Stomach (tissue), 4 donors: Measurements from ENCODE around the gene TMX3.

Experiments used
- POLR2AphosphoS5 ChIP-seq, 3 donors: sonication (generic); formaldehyde crosslinking; IDR thresholded peaks; one replicate each; pipeline ENCODE4 v1.6.1; 2016; ENCODE audit warnings: antibody characterized with exemption in 3 of 3
- TF ChIP-seq, protein P1 (sequence below), 7 experiments: fragments of 450-650 bp in 4 of 7; fragments of 200-600 bp in 3 of 7; sonication (generic) in 3 of 7; IDR thresholded peaks; one replicate each; pipeline ENCODE4 v1.5.1; 2016 to 2019; ENCODE audit warnings: antibody characterized with exemption in 7 of 7, control low read depth in 2 of 7, mild to moderate bottlenecking in 1 of 7

DNA sequence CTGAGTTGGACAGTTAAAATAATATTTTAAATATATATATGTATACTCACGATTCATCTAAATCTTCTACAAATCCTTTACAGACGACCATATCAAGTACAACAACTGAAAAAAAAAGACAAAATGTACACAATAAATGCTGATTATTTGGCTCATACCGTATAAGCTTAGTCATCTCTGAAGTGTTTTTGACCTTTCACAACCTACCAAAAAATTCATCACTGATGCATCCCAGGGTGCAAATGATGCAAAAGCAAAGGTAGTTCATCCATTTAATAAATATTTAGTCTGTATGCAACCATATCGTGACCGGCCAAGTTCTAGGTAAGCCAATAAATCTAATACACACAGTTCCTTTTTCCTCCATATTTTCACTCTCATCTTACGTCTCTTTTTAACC is 1.1 kb downstream of the TMX3 start:
- TF ChIP-seq POLR2AphosphoS5 (IDR thresholded peaks at IDR 0.05) = no peak
- TF ChIP-seq, protein P1, sequence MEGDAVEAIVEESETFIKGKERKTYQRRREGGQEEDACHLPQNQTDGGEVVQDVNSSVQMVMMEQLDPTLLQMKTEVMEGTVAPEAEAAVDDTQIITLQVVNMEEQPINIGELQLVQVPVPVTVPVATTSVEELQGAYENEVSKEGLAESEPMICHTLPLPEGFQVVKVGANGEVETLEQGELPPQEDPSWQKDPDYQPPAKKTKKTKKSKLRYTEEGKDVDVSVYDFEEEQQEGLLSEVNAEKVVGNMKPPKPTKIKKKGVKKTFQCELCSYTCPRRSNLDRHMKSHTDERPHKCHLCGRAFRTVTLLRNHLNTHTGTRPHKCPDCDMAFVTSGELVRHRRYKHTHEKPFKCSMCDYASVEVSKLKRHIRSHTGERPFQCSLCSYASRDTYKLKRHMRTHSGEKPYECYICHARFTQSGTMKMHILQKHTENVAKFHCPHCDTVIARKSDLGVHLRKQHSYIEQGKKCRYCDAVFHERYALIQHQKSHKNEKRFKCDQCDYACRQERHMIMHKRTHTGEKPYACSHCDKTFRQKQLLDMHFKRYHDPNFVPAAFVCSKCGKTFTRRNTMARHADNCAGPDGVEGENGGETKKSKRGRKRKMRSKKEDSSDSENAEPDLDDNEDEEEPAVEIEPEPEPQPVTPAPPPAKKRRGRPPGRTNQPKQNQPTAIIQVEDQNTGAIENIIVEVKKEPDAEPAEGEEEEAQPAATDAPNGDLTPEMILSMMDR (IDR thresholded peaks at IDR 0.05) = no peak
